HG02981 (cell line): ENCODE measurements around the gene PSD.
"Not testable (repeated sequence)": the region's sequence is repeated elsewhere in the genome, so short reads cannot be mapped to it uniquely, and the experiment has no call there.

ENCODE experiments used
- ATAC-seq: cut with Tn5 transposase; IDR thresholded peaks from one replicate; pipeline ENCODE4 v1.9.1; 2021; ENCODE audit warnings: mild to moderate bottlenecking, moderate library complexity; ENCODE audit not compliant: unreplicated experiment

Gene PSD

DNA sequence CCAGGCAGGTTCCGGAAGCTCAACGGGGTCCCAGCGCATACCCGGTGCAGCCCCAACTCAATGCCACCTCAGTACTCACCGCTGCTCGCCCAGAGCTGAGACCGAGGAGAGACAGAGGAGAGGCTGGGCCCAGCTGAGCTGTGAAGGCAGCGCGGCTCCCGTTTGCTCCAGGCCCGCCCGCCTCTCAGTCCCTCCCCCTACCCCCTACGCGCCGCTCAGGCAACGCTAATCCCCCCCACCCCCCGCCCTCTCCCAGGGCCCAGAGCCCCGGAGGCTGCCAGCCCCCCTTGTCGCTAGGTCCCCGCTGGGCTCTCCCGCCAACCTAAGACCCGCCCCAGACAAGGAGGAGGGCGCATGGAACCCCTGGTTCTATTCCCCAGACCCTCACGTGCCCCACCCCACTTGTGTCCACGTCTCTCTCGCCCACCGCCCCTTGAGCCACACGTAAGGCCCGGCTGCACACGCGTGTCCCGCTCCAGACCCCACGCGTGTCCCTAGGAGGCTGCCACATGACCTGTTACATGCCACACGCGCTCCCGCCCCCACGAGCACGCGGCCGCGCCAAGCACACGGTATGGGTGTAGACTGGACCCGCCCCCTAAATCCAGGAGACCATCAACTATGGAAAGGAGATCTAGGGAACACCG is at the start of gene PSD:
Gene PSD, minus strand, starts transcription at position 164 of the 647 bp plus-strand sequence. CDS start 1,747 bp downstream, outside the sequence.
- ATAC-seq: no peak

- no peak for ATAC-seq
Measured at GRCh38 chr10:102467971-102468438, 49.4 kb upstream of the PSD start.

GRCh38 chr10:102467318-102467717 is 48.7 kb upstream of the PSD start:
- no peak for ATAC-seq

DNA sequence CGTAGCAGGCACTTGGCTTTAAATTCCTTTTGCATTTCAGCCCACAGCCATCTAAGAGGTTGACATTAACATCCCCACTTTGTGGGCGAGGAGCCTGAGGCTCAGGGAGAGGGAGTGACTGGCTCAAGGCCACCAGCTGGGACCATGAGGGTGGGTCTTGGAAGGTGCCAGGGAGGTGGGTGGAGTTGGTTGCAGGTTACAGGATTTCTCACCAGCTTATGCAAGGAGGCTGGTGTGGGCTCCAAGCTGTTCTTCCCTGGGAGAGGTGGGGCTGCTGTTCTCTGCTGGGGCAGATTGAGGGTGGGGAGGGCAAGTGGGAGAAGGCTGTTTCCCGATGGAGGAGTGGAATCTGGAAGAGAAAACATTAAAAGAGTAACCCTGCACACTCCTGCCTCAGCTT is 46.9 kb upstream of the PSD start:
- ATAC-seq: no peak

- ATAC-seq: no peak
Measured at GRCh38 chr10:102463983-102464382, 45.4 kb upstream of the PSD start.

DNA sequence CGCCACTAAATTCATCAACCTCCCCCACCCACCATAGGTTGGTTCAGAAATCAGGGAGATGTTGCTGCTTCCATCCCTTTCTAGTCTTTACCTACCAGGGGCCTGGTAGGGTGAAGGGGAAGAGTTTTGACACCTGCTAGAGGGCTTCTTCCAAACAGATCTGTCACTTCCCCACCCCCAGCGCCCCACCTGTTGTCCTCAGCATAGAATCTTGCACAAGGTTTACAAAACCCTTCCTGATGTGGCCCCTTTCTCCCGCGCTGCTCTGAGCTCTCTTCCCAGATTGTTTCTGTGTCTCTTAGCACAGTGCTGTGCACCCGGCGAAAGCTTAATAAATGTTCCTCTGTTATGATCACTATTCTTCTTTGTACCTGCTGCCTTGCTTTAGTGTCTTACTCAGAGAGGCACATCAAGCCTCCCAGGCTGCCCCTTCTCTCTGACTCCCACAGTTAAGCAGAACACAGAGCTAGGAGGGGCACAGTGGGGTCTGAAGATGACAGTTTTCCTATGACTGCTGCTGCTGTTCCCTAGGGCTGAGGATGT is 44.0 kb upstream of the PSD start:
- no peak for ATAC-seq

GRCh38 chr10:102461187-102462054 is 42.8 kb upstream of the PSD start:
- peak; percentile 83 for ATAC-seq

DNA sequence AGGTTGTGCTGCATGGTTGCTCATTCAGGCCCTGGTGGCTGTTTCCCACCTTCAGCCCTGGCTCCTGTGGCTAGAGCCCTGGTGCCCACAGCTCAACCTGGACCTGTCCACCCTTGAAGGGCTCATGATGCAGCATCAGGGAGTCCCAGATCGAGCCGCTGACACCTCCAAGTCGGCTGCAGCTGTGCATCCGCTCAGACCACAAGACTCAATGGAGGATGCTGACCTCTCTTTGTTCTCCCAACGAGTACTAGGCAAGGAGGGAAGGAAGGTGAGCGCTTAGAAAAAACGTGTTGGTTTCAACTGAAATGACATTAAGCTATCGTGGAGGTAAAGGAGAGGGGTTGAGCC is 42.2 kb upstream of the PSD start:
- peak; percentile 17 for ATAC-seq

DNA sequence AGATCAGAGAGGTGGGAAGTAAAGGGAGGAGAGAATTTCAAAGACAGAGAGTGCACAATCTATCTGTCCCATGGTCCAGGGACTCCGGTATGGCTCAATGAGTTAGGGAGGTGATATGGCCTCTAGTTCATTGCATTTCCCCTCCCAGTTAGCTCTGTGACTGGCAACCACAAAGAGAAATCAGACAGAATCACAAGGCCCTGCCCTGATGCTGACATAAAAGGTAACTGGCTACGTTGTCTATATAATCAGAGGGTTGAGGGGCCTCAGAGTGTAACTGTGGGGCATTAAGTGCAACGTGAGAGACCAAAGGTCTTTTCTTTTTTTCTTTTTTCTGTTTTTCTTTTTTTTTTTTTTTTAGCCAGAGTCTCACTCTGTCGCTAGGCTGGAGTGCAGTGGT is 40.1 kb upstream of the PSD start:
- no peak for ATAC-seq

- no peak for ATAC-seq
Measured at GRCh38 chr10:102457591-102458150, 39.1 kb upstream of the PSD start.

DNA sequence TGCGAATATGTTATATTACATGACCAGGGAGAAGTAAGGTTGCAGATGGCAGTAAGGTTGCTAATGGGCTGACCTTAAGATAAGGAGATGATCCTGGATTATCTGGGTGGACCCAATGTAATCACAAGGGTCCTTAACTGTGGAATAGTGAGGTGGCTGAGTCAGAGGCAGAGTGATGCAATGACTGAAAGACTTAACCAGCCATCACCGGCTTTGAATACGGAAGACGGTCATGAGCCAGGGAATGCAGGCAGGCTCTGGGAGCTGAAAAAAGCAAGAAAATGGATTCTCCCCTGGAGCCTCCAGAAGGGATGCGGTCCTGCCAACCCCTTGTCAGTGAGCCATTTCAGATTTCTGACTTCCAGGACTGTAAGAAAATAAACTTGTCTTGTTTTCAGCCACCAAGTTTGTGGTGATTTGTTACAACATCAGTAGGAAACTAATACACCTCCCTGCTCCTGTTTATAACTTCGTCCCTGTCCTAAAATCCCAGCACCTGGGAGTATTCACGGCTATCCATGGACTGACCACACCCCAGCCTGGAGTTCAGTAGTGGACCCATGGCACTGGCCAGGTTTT is 37.4 kb upstream of the PSD start:
- ATAC-seq: no peak

- not testable (repeated sequence) for ATAC-seq
Measured at GRCh38 chr10:102454662-102455487, 36.3 kb upstream of the PSD start.

DNA sequence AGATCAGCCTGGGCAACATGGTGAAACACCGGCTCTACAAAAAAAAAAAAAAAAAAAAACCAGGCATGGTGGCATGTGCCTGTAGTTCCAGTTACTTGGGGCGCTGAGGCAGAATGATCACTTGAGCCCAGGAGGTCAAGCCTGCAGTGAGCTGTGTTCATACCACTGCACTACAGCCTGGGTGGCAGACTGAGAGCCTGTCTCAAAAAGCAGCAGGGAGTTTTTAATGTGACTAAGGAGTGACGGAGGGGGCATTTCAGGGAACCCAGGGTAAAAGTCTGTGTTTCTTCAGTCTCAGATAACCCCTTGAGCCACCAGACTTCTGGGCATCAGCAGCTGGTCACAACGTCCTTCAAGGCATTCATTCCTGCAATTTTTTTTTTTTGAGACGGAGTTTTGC is 34.9 kb upstream of the PSD start:
- no peak for ATAC-seq

GRCh38 chr10:102452672-102453340 is 34.2 kb upstream of the PSD start:
- ATAC-seq: no peak

GRCh38 chr10:102451105-102451969 is 32.8 kb upstream of the PSD start, which contains the start of gene C10orf95:
TSS of gene C10orf95 (minus strand) at chr10:102451543. CDS start at chr10:102451093, 450 bp downstream.
- no peak for ATAC-seq

DNA sequence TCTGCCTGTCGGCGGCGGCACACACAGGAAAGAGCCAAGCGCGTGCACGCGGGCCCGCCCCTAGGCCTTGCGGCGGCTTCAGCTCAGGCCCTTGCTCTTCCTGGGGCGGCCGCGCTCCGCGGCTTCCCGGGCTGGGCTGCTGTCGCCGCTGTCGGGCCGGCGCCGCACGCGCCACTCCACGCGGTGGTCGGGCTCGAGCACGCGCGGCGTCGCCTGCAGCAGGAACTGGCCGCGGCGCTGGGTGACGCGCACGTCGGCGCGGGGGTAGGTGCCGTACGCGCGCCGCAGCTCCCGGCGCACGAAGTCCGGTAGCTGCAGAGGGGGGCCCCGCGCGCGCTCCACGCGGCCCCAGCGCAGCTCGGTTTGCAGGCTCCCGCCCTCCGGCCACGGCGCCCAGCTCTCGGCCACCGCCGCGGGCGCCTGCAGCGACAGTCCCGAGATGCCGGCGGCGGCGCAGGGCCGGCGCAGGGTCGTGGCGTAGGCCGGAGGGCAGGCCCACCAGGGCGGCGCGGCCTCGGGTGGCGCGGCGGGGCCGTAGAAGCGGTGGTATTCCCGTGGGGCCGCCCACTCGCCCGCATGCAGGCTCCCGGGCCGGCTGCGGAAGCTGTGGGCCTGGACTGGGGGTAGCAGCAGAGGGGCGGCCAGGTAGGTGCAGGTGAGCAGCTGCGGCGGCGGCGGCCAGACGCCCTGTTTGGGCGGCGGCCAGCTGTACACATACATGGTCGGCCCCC is 32.0 kb upstream of the PSD start:
- peak; percentile 79 for ATAC-seq

- ATAC-seq: no peak
Measured at GRCh38 chr10:102450124-102450373, 31.5 kb upstream of the PSD start.

DNA sequence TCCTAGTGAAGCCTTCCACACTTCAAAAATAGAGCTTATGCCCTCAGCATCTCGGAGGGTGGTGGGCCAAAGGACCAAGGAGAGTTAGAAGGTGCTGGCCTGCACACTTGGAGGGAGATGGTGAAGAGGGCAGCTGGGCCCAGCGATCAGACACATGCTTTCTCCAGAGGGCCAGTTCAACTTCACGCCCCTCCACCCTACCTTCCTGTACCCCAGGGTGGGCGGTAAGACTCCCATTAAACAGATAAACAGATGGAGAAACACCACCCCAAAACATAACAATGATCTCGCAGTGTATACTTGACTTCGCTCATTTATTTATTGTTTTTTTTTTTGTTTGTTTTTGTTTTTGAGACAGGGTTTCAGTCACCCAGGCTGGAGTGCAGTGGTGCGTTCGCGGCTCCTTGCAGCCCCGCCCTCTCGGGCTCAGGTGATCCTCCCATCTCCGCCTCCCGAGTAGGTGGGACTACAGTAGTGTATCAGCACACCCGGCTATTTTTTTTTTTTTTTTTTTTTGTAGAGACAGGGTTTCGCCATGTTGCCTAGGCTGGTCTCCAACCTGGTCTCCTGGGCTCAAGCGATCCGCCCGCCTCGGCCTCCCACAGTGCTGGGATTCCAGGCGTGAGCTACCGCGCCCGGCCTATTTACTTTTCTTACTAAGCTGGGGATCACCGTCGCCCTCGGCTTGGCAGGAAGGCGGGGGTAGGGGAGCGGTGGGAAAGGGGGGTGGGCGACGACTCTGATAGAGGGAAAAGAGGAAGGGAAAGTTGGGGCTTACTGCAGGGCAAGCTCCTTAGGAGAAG is 30.9 kb upstream of the PSD start:
- peak; percentile 41 for ATAC-seq
